ENCODE data around the gene SURF1. TPM values are rescaled to one million over a fixed set of nuclear protein-coding genes. Genes with fewer than 3 reads are reported as not detected.

The SURF1 gene, protein sequence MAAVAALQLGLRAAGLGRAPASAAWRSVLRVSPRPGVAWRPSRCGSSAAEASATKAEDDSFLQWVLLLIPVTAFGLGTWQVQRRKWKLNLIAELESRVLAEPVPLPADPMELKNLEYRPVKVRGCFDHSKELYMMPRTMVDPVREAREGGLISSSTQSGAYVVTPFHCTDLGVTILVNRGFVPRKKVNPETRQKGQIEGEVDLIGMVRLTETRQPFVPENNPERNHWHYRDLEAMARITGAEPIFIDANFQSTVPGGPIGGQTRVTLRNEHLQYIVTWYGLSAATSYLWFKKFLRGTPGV
- 32.9 and 38.6 TPM in 2 replicates for total RNA-seq
- polyA plus RNA-seq: 88.2 and 88.3 TPM in 2 replicates

DNA sequence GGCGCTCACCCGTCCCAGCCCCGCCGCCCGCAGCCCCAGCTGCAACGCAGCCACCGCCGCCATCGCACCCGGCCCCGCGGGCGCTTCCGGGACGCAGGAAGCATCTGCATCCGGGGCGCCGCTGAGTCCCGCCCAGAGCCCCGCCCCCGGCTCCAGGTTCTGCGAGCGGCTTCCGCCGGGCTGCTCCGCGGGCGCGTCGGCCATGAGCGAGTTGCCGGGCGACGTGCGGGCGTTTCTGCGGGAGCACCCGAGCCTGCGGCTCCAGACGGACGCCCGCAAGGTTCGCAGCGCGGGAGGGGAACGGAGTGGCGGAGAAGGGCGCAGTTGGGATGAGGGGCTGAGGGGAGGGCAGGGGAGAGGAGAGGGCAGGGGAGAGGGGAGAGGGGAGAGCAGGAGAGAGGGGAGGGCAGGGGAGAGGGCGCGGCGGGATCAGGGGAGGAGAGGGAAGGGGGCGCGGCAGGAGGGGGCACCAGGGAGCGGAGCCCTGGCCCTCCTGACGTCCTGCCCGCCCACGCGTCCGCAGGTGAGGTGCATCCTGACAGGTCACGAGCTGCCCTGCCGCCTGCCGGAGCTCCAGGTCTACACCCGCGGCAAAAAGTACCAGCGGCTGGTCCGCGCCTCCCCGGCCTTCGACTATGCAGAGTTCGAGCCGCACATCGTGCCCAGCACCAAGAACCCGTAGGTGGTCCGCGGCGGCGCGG lies at the start of gene SURF1, which contains the start of gene SURF2:
Gene SURF1, minus strand, starts transcription at position 97 of the 701 bp plus-strand sequence. Its CDS starts 34 bp downstream, at position 63.
Gene SURF2, plus strand, starts transcription at position 160 of the 701 bp plus-strand sequence. Its CDS starts 43 bp downstream, at position 203.
- peak; percentile 81 to 94 for DNase-seq (ENCODE audit: low read depth in 1 of 2, low spot score in 1 of 2)
- no peaks in the 10 kb centered on the region for H3K27me3 ChIP-seq
- peak within 1 kb of the TSS; percentile 59 for H3K27ac ChIP-seq
- H3K9me3 ChIP-seq (ENCODE audit: low read depth): no peaks in the 10 kb centered on the region
- peaks cover 12% of the 10 kb centered on the region for H3K4me1 ChIP-seq (ENCODE audit: low read depth)
- TF ChIP-seq, protein P1, sequence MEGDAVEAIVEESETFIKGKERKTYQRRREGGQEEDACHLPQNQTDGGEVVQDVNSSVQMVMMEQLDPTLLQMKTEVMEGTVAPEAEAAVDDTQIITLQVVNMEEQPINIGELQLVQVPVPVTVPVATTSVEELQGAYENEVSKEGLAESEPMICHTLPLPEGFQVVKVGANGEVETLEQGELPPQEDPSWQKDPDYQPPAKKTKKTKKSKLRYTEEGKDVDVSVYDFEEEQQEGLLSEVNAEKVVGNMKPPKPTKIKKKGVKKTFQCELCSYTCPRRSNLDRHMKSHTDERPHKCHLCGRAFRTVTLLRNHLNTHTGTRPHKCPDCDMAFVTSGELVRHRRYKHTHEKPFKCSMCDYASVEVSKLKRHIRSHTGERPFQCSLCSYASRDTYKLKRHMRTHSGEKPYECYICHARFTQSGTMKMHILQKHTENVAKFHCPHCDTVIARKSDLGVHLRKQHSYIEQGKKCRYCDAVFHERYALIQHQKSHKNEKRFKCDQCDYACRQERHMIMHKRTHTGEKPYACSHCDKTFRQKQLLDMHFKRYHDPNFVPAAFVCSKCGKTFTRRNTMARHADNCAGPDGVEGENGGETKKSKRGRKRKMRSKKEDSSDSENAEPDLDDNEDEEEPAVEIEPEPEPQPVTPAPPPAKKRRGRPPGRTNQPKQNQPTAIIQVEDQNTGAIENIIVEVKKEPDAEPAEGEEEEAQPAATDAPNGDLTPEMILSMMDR (IDR thresholded peaks at IDR 0.05; ENCODE audit: low read depth, low read length): no peak
- peak within 1 kb of the TSS; percentile 78 for H3K4me3 ChIP-seq
- peaks cover 28% of the 10 kb centered on the region for H3K36me3 ChIP-seq

DNA sequence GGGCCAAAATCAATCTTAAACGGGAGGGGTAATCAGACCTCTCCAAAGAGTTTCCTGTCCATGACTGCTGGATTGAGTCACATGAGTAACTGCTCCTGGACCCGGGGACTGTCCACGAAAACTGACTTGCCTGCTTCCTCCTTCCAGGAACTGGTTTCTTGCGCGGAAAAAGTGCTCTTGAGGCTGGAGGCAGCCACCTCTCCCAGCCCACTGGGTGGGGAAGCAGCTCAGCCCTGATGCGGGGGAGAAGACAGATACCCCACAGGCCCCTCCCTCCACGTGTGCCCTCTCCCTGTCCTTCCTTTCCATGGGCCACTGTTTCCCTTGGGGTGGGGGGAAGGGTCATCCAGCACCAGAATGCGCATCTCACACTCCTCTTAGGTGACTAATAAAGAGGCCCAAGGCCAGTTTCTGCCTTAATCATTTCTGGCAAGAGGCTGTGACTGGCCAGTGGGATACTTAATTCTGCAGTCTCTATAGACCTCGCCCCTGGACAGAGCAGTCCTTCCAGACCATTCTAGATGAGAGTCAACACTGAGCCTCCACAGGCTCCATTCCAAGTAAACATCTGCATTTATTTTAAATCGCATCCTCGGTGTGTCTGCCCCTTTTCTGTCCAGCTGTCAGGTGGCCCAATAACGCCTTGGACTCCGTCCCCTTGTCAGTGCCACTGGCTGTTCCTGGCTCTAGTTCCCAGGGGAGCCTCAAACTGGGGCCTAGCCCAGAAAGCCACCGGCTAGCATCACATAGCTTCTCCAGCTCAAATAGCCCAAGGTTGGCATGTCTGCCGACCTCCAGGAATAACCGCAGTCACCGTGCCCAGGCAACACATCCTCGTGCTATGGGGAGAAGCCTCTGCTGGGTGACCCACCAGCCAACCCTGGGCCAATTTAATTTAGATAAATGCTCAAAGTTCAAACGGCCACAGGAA lies 49.5 kb upstream of the SURF1 start:
- TF ChIP-seq, protein P1 (IDR thresholded peaks at IDR 0.05; ENCODE audit: low read depth, low read length): no peak
- Histone ChIP-seq H3K9me3 (ENCODE audit: low read depth) (no peaks in the 10 kb centered on the region), H3K36me3 (peaks cover 21% of the 10 kb centered on the region), H3K4me3 (no peak overlapping the region), H3K27me3 (no peaks in the 10 kb centered on the region), H3K27ac (no peak overlapping the region), H3K4me1 (ENCODE audit: low read depth) (no peaks in the 10 kb centered on the region)
- peak in 1 of 2 donors; percentile 67 for DNase-seq (ENCODE audit: low read depth in 1 of 2, low spot score in 1 of 2)

DNA sequence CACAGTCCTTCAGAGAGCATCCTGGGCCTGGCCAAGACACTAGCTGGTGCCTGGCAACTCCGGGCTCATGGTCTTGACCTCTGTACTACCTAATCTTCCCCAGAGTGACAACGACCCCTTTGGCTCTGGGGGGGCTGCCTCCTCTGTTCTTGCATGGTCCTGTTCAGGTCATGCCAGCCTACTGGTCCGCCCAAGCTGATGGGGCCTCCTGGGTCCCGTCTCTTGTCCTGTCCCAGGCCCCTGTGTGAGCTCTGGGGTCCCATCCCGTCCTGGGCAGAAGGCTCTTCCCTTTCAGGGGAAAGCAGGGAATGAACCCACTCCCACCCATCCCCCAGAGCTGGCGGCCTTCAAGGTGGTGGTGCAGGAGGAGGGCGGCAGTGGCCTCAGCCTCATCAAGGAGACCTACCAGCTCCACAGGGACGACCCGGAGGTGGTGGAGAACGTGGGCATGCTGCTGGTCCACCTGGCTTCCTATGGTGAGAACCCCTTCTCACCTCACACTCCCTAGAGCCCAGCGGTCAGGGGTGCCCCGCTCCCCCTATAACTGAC lies 48.2 kb upstream of the SURF1 start:
- H3K27me3 ChIP-seq: no peaks in the 10 kb centered on the region
- no peak overlapping the region for H3K27ac ChIP-seq
- no peaks in the 10 kb centered on the region for H3K9me3 ChIP-seq (ENCODE audit: low read depth)
- H3K36me3 ChIP-seq: peaks cover 18% of the 10 kb centered on the region
- H3K4me1 ChIP-seq (ENCODE audit: low read depth): no peaks in the 10 kb centered on the region
- TF ChIP-seq, protein P1 (IDR thresholded peaks at IDR 0.05; ENCODE audit: low read depth, low read length): no peak
- no peak overlapping the region for H3K4me3 ChIP-seq
- DNase-seq (ENCODE audit: low read depth in 1 of 2, low spot score in 1 of 2): no peak

DNA sequence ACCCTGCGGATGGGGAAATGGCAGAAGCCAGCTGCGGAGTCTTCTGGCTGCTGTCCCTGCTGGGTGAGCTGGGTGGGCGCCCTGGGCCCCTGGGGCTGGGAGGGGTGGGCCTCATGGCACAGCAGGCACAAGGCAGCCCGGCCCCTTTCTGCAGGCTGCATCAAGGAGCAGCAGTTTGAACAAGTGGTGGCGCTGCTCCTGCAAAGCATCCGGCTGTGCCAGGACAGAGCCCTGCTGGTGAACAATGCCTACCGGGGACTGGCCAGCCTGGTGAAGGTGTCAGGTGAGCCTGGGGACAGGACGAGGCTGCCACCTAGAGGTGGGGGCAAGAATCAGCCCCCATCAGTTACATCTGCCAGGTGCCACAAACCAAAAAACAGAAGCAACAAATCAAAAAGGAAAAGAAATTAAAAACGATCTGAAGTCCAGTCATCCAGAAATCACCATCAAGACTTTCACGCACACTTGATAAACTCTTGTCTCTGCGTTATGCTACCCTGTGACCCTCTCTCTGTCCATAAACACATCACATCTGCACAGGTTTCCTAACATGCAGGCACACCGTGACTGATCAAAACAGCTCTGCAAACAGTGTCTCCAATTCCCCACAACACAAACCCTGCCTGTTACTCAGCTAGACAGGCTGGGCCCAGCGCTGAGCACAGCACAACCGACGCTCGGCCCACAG lies 47.6 kb upstream of the SURF1 start:
- TF ChIP-seq, protein P1 (IDR thresholded peaks at IDR 0.05; ENCODE audit: low read depth, low read length): peak; percentile 58
- H3K27ac ChIP-seq: no peak overlapping the region
- H3K9me3 ChIP-seq (ENCODE audit: low read depth): no peaks in the 10 kb centered on the region
- H3K4me3 ChIP-seq: no peak overlapping the region
- H3K27me3 ChIP-seq: no peaks in the 10 kb centered on the region
- peak in 1 of 2 donors; percentile 18 for DNase-seq (ENCODE audit: low read depth in 1 of 2, low spot score in 1 of 2)
- no peaks in the 10 kb centered on the region for H3K4me1 ChIP-seq (ENCODE audit: low read depth)
- H3K36me3 ChIP-seq: peaks cover 13% of the 10 kb centered on the region

Measured in cardiac muscle cell (in vitro differentiated cells and primary cell).